SK-N-SH (cell line): ENCODE results near the gene ZNF784. TPM values are rescaled to one million over a fixed set of nuclear protein-coding genes. Genes with fewer than 3 reads are reported as not detected.

Experiments
- CTCF ChIA-PET: fragments of 300-600, 350-600 bp; formaldehyde crosslinking; extraction: SDS; loops from one replicate; lab custom pipeline; 2021; lab: Yijun Ruan, JAX
- POLR2A ChIA-PET: fragments of 350-600 bp; sonication (Branson Sonifier 250); formaldehyde crosslinking; extraction: SDS; loops from one replicate; lab custom pipeline; 2020; ENCODE audit warnings: antibody characterized with exemption, inconsistent platforms; lab: Yijun Ruan, JAX
- DNase-seq: peaks from one replicate; pipeline ENCODE4 v3.0.0; 2012
- H2AFZ ChIP-seq: fragments of 200-600 bp; sonication (generic); 2 replicates; pipeline ENCODE4 v1.8.1; 2016; ENCODE audit warnings: antibody characterized with exemption, mild to moderate bottlenecking, low read depth
- H3F3A ChIP-seq: fragments of 200-600 bp; sonication (generic); replicated peaks from 2 replicates; pipeline ENCODE3; 2016; ENCODE audit warnings: antibody characterized with exemption, mild to moderate bottlenecking; ENCODE audit not compliant: insufficient read depth
- H3K27ac ChIP-seq, 2 experiments: fragments of 200-500 bp in 1 of 2; fragments of 200-600 bp in 1 of 2; sonication (Bioruptor generic) in 1 of 2; sonication (generic), shearing (Covaris generic) in 1 of 2; 2 replicates each; pipeline versions ENCODE4 v1.5.1 to v1.6.1; 2014 to 2016; ENCODE audit warnings: low read depth in 2 of 2, inconsistent platforms in 1 of 2, low read length in 1 of 2, mild to moderate bottlenecking in 1 of 2, mixed read lengths in 1 of 2
- H3K27me3 ChIP-seq: fragments of 200-600 bp; sonication (generic), shearing (Covaris generic); 2 replicates; pipeline ENCODE4 v1.6.1; 2016; ENCODE audit warnings: mixed run types; ENCODE audit not compliant: insufficient read depth
- H3K36me3 ChIP-seq, 2 experiments: fragments of 200-500 bp in 1 of 2; fragments of 200-600 bp in 1 of 2; sonication (Bioruptor generic) in 1 of 2; sonication (generic) in 1 of 2; replicated peaks in 1 of 2; 2 replicates each; pipeline versions ENCODE3 to v1.5.1; 2014 to 2016; ENCODE audit warnings: low read length in 1 of 2, mild to moderate bottlenecking in 1 of 2; ENCODE audit not compliant: insufficient read depth in 2 of 2, control insufficient read depth in 1 of 2
- H3K4me1 ChIP-seq, 2 experiments: fragments of 200-500 bp in 1 of 2; fragments of 200-600 bp in 1 of 2; sonication (Bioruptor generic) in 1 of 2; sonication (generic), shearing (Covaris generic) in 1 of 2; 2 replicates each; pipeline versions ENCODE4 v1.5.1 to v1.6.1; 2014 to 2016; ENCODE audit warnings: low read depth in 1 of 2, low read length in 1 of 2, mixed run types in 1 of 2; ENCODE audit not compliant: insufficient read depth in 2 of 2, control insufficient read depth in 1 of 2
- H3K4me2 ChIP-seq: fragments of 200-600 bp; sonication (generic), shearing (Covaris generic); 2 replicates; pipeline ENCODE4 v1.6.1; 2017; ENCODE audit warnings: mixed run types
- H3K4me3 ChIP-seq, 2 experiments: fragments of 200-500 bp in 1 of 2; fragments of 200-600 bp in 1 of 2; sonication (Bioruptor generic) in 1 of 2; sonication (generic), shearing (Covaris generic) in 1 of 2; 2 replicates each; pipeline versions ENCODE4 v1.5.1 to v1.8.1; 2014 to 2016; ENCODE audit warnings: low read depth in 2 of 2, inconsistent platforms in 1 of 2, low read length in 1 of 2, mild to moderate bottlenecking in 1 of 2, mixed read lengths in 1 of 2, moderate library complexity in 1 of 2
- H3K79me2 ChIP-seq: fragments of 200-600 bp; sonication (generic); 2 replicates; pipeline ENCODE4 v1.8.1; 2017; ENCODE audit warnings: mild to moderate bottlenecking; ENCODE audit not compliant: insufficient read depth
- H3K9ac ChIP-seq: fragments of 200-600 bp; sonication (generic); 2 replicates; pipeline ENCODE4 v1.6.1; 2017; ENCODE audit warnings: mixed run types
- H3K9me2 ChIP-seq: fragments of 200-600 bp; sonication (generic); 2 replicates; pipeline ENCODE4 v1.6.1; 2017; ENCODE audit warnings: mixed run types
- H3K9me3 ChIP-seq: fragments of 200-600 bp; sonication (generic); 2 replicates; pipeline ENCODE4 v1.6.1; 2017; ENCODE audit warnings: mixed run types, mild to moderate bottlenecking, moderate library complexity
- H4K20me1 ChIP-seq: fragments of 200-600 bp; sonication (generic); 2 replicates; pipeline ENCODE4 v1.6.1; 2017; ENCODE audit warnings: mild to moderate bottlenecking, mixed run types; ENCODE audit not compliant: insufficient read depth
- CHD2 ChIP-seq: fragments of 150-350 bp; IDR thresholded peaks from 2 replicates; pipeline ENCODE4 v1.6.1; 2018; ENCODE audit warnings: low read length; ENCODE audit not compliant: partially characterized antibody
- EZH2phosphoT487 ChIP-seq: fragments of 200-600 bp; sonication (generic); IDR thresholded peaks from 2 replicates; pipeline ENCODE4 v1.6.1; 2017; ENCODE audit warnings: low read depth, mixed run types, mild to moderate bottlenecking, antibody characterized with exemption, moderate library complexity, borderline replicate concordance
- FOSL2 ChIP-seq: IDR thresholded peaks from 2 replicates; pipeline ENCODE4 v1.4.0; 2012; ENCODE audit warnings: low read depth, mild to moderate bottlenecking, moderate library complexity, borderline replicate concordance
- IRF3 ChIP-seq: fragments of 150-350 bp; IDR thresholded peaks from 2 replicates; pipeline ENCODE4 v1.6.1; 2016; ENCODE audit warnings: mild to moderate bottlenecking, low read depth, low read length
- JUND ChIP-seq: IDR thresholded peaks from 2 replicates; pipeline ENCODE4 v1.4.0; 2012
- MAX ChIP-seq: IDR thresholded peaks from 2 replicates; pipeline ENCODE4 v1.4.0; 2012; ENCODE audit warnings: low read depth
- NRF1 ChIP-seq: IDR thresholded peaks from 2 replicates; pipeline ENCODE4 v1.6.1; 2012; ENCODE audit warnings: low read depth, mild to moderate bottlenecking, low read length
- POLR2AphosphoS5 ChIP-seq: IDR thresholded peaks from 2 replicates; pipeline ENCODE4 v1.6.1; 2012; ENCODE audit warnings: low read depth, low read length
- RAD21 ChIP-seq: IDR thresholded peaks from 2 replicates; pipeline ENCODE4 v1.6.1; 2012; ENCODE audit warnings: mild to moderate bottlenecking, low read length
- REST ChIP-seq: IDR thresholded peaks from 2 replicates; pipeline ENCODE4 v1.6.1; 2012; ENCODE audit warnings: mild to moderate bottlenecking, low read depth, low read length, moderate library complexity
- RFX5 ChIP-seq: IDR thresholded peaks from 2 replicates; pipeline ENCODE4 v1.6.1; 2012; ENCODE audit warnings: mild to moderate bottlenecking, improper control_type of control experiment, low read length
- RXRA ChIP-seq: IDR thresholded peaks from 2 replicates; pipeline ENCODE4 v1.4.0; 2012; ENCODE audit warnings: low read depth, mild to moderate bottlenecking, borderline replicate concordance
- SMC3 ChIP-seq: IDR thresholded peaks from 2 replicates; pipeline ENCODE4 v1.6.1; 2012; ENCODE audit warnings: low read depth, low read length, improper control_type of control experiment
- TAF1 ChIP-seq: IDR thresholded peaks from 2 replicates; pipeline ENCODE4 v1.6.1; 2012; ENCODE audit warnings: low read depth, mild to moderate bottlenecking, low read length, moderate library complexity, borderline replicate concordance
- TCF12 ChIP-seq: IDR thresholded peaks from 2 replicates; pipeline ENCODE4 v1.4.0; 2012
- TEAD4 ChIP-seq: IDR thresholded peaks from 2 replicates; pipeline ENCODE4 v1.4.0; 2012; ENCODE audit warnings: mild to moderate bottlenecking, borderline replicate concordance; ENCODE audit not compliant: insufficient read depth
- USF1 ChIP-seq: IDR thresholded peaks from 2 replicates; pipeline ENCODE4 v1.4.0; 2012; ENCODE audit warnings: low read depth, borderline replicate concordance
- USF2 ChIP-seq: fragments of 150-350 bp; IDR thresholded peaks from 2 replicates; pipeline ENCODE4 v1.6.1; 2017; ENCODE audit warnings: antibody characterized with exemption, low read length, low read depth, borderline replicate concordance
- WGBS: methylation state at CpG from one replicate; pipeline ENCODE4 v1.1.6; 2017; ENCODE audit warnings: low lambda C conversion rate; 5-methylcytosine and 5-hydroxymethylcytosine counted together
- polyA plus RNA-seq, 3 experiments: library from polyadenylated mRNA; depleted of rRNA; stranded (reverse); fragments of >200 nt; gene quantifications; 2 replicates each; pipeline ENCODE4 v1.2.3, GENCODE V29; 2012

Gene ZNF784
- polyA plus RNA-seq, 1 of the 3 experiments (the other 2 are of a cell fraction), result 5.5 TPM

- no peaks in the 10 kb centered on the region for H3K9me3 ChIP-seq
- no peaks in the 10 kb centered on the region for H3K9me2 ChIP-seq
- peak overlapping the region; percentile 99 for H3K9ac ChIP-seq
- ChIA-PET POLR2A (interaction anchor here (0.9 kb wide), 1 partner anchor 14 kb away, joined by 3 read pairs; no protein-coding TSS in a partner anchor), CTCF (interaction anchor here (1.0 to 4.7 kb wide), 4 partner anchors 12 to 24 kb away, joined by 4 to 34 read pairs (median 14); no protein-coding TSS in a partner anchor)
- H3K4me2 ChIP-seq, result peak overlapping the region; percentile 99
- no peak for DNase-seq
- peaks cover 71% of the 10 kb centered on the region for H3K79me2 ChIP-seq
- peak overlapping the region; percentile 10 to 99; a peak in 2 of 4 replicates for H3K27ac ChIP-seq
- H4K20me1 ChIP-seq, result peaks cover 59% of the 10 kb centered on the region
- no peak overlapping the region for H2AFZ ChIP-seq
- no peaks in the 10 kb centered on the region for H3K27me3 ChIP-seq
- peak overlapping the region; percentile 92 to 96 for H3K4me3 ChIP-seq
- WGBS, result 26% methylated on average over 11 of the region's 18 CpGs
- peaks cover 14 to 27% of the 10 kb centered on the region in 2 experiments; a peak in 3 of 4 replicates for H3K4me1 ChIP-seq
- H3F3A ChIP-seq, result peaks cover 5% of the 10 kb centered on the region
- H3K36me3 ChIP-seq, result peaks cover 20 to 36% of the 10 kb centered on the region in 2 experiments
- no peak for TF ChIP-seq CHD2
- no peak for TF ChIP-seq REST
- no peak for TF ChIP-seq USF1
- TF ChIP-seq FOSL2, result no peak
- TF ChIP-seq RFX5, result no peak
- TF ChIP-seq EZH2phosphoT487, result no peak
- no peak for TF ChIP-seq POLR2AphosphoS5
- no peak for TF ChIP-seq USF2
- TF ChIP-seq MAX, result no peak
- no peak for TF ChIP-seq JUND
- TF ChIP-seq TAF1, result no peak
- TF ChIP-seq RXRA, result no peak
- TF ChIP-seq RAD21, result no peak
- no peak for TF ChIP-seq TEAD4
- no peak for TF ChIP-seq NRF1
- no peak for TF ChIP-seq SMC3
- no peak for TF ChIP-seq IRF3
- TF ChIP-seq TCF12, result no peak
Measured at GRCh38 chr19:55656988-55657747, 32.8 kb upstream of the ZNF784 start.
